Thyroid gland (tissue), 4 donors: ENCODE measurements around the gene SPDYE5. TPM values are rescaled to one million over a fixed set of nuclear protein-coding genes. Genes with fewer than 3 reads are reported as not detected.

Source experiments
- DNase-seq, 2 donors: peaks; one replicate each; pipeline ENCODE4 v3.0.0-alpha.2; 2019
- H3K27ac ChIP-seq, 3 donors: fragments of 200-600 bp; sonication (generic); 1 replicate in 2 of 3; 2 replicates in 1 of 3; pipeline ENCODE4 v1.5.1; 2016 to 2019; ENCODE audit warnings: mild to moderate bottlenecking in 1 of 3, moderate library complexity in 1 of 3
- H3K27me3 ChIP-seq: fragments of 200-600 bp; sonication (generic); one replicate; pipeline ENCODE4 v1.5.1; 2019
- H3K36me3 ChIP-seq, 2 donors: fragments of 200-600 bp; sonication (generic); one replicate each; pipeline ENCODE4 v1.5.1; 2016 to 2019
- H3K4me1 ChIP-seq, 2 donors: fragments of 200-600 bp; sonication (generic); one replicate each; pipeline ENCODE4 v1.5.1; 2017 to 2019
- H3K4me3 ChIP-seq, 3 donors: fragments of 200-600 bp; sonication (generic); replicated peaks in 1 of 3; 1 replicate in 2 of 3; 2 replicates in 1 of 3; pipeline ENCODE4 v1.5.1; 2016; ENCODE audit warnings: mild to moderate bottlenecking in 1 of 3
- H3K9me3 ChIP-seq: fragments of 200-600 bp; sonication (generic); one replicate; pipeline ENCODE4 v1.5.1; 2017
- CTCF ChIP-seq, 6 experiments: fragments of 200-600 bp in 3 of 6; fragments of 450-650 bp in 3 of 6; sonication (generic) in 3 of 6; IDR thresholded peaks; one replicate each; pipeline ENCODE4 v1.5.1; 2016 to 2019; ENCODE audit warnings: antibody characterized with exemption in 6 of 6, mild to moderate bottlenecking in 2 of 6, inconsistent platforms in 1 of 6, moderate library complexity in 1 of 6
- POLR2A ChIP-seq, 2 donors: fragments of 450-650 bp; IDR thresholded peaks; one replicate each; pipeline ENCODE4 v1.6.1; 2017; ENCODE audit warnings: antibody characterized with exemption in 2 of 2, mild to moderate bottlenecking in 2 of 2, moderate library complexity in 1 of 2
- WGBS, 2 donors: methylation state at CpG; one replicate each; pipeline ENCODE4 v1.1.5; 2017; 5-methylcytosine and 5-hydroxymethylcytosine counted together
- intact Hi-C: fragments of 100-400 bp; cut with DNase I; formaldehyde crosslinking; loops from one replicate; pipeline ENCODE4 v1.15.1; 2023
- small RNA-seq: library from RNA; depleted of rRNA; stranded (forward); fragments of <200 nt; gene quantifications from one replicate; pipeline ENCODE3, GENCODE V24; 2016
- total RNA-seq, 4 donors: library from RNA; depleted of rRNA; stranded (reverse); fragments of >200 nt; gene quantifications; one replicate each; pipeline ENCODE4 v1.2.3, GENCODE V29; 2016

The SPDYE5 gene
- total RNA-seq, 4 donors from 2014 or later, result 0.45 TPM; not detected in 3

DNA sequence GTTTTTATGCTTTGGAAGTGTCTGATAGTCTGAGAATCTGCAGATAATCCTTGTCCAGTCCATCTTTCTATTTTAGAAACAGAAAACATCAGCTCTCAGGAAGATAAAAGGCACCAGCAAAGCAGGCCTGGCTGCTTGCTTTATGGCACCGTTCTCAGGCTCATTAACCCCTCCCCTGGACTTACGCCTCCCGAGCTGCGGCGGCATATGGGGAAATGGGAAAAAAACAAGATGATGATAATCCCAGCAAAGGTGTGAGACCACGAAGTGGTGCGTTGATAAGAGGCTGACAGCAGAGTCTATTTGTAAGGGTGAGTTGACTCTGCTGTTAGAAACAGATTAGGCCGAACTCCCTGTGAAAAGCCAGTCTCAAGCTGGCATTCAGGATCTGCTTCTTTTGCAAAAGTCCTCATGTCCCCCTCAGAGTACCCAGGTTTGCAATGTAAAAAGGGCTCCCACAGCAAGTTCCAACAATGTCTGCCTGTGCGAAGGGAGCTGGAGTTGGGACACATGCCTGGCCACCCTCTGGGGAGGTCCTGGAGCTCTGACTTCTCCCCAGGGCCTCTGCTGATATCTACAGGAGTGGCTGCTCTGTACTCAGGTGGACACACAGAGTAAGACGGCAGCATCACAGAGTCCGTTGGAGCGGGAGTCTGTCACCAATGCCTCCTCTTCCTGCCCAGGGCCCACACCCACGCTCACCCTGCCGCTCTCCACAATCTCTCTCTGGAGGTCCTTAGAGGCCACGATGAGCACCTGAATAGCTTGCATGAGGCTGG is 54.3 kb downstream of the SPDYE5 start:
- Histone ChIP-seq H3K27ac (no peak overlapping the region), H3K27me3 (no peaks in the 10 kb centered on the region), H3K4me1 (peaks cover 0 to 4% of the 10 kb centered on the region in 2 donors), H3K36me3 (peaks cover 37 to 50% of the 10 kb centered on the region in 2 donors), H3K4me3 (no peak overlapping the region), H3K9me3 (no peaks in the 10 kb centered on the region)
- intact Hi-C loops, result no loop called here
- 88 to 89% methylated on average over 15 of the region's 15 CpGs for WGBS, 2 donors
- DNase-seq, result no peak
- TF ChIP-seq CTCF (IDR thresholded peaks at IDR 0.05) (no peak), POLR2A (IDR thresholded peaks at IDR 0.05) (no peak)

Small RNA genes within 50 kb of the gene (small RNA-seq; reads per million reads assigned to genes)
- gene AC211429.1, result not detected
- not detected for gene RF00019

Other genes with a start within 250 kb of the SPDYE5 start
- gene TRIM73, start 96.7 kb upstream of the SPDYE5 start, total RNA-seq, result 1 to 10 TPM; 1.5 to 5.8 (median 3.6) TPM
- gene POM121C, start 6.0 kb upstream of the SPDYE5 start, total RNA-seq, result 10 to 100 TPM; 13.8 to 33.8 (median 25.8) TPM
- gene HIP1, start 246.6 kb downstream of the SPDYE5 start, total RNA-seq, result 10 to 100 TPM; 25.4 to 39.6 (median 28.1) TPM